HG02938 (cell line): ENCODE data around the gene BAZ2B.

Experiments
- ATAC-seq: cut with Tn5 transposase; IDR thresholded peaks from one replicate; pipeline ENCODE4 v1.9.1; 2021; ENCODE audit warnings: mild to moderate bottlenecking, moderate library complexity; ENCODE audit not compliant: unreplicated experiment

Gene BAZ2B

GRCh38 chr2:159270744-159271379 is 345.5 kb downstream of the BAZ2B start:
- no peak for ATAC-seq
